Omental fat pad (tissue), 4 donors: ENCODE measurements around the gene FAM174B. TPM values are rescaled to one million over a fixed set of nuclear protein-coding genes. Genes with fewer than 3 reads are reported as not detected.

Experiments
- ATAC-seq: fragments of 150-250 bp; one replicate; pipeline ENCODE4 v1.9.1; 2016; ENCODE audit warnings: mild to moderate bottlenecking, moderate library complexity; ENCODE audit not compliant: low FRiP score
- DNase-seq: peaks from one replicate; pipeline ENCODE4 v3.0.0-alpha.2; 2019; ENCODE audit warnings: low spot score
- total RNA-seq, 4 donors: library from RNA; depleted of rRNA; stranded (reverse); fragments of >200 nt; gene quantifications; one replicate each; pipeline ENCODE4 v1.1.0, GENCODE V29; 2016
- TF ChIP-seq, protein P1 (sequence below), 3 donors: fragments of 450-650 bp; IDR thresholded peaks; one replicate each; pipeline ENCODE4 v1.5.1; 2016 to 2017; ENCODE audit warnings: antibody characterized with exemption in 3 of 3, mild to moderate bottlenecking in 3 of 3, moderate library complexity in 2 of 3

The FAM174B gene
- total RNA-seq, 4 donors from 2014 or later: 3.1 to 17.0 (median 11.1) TPM

DNA sequence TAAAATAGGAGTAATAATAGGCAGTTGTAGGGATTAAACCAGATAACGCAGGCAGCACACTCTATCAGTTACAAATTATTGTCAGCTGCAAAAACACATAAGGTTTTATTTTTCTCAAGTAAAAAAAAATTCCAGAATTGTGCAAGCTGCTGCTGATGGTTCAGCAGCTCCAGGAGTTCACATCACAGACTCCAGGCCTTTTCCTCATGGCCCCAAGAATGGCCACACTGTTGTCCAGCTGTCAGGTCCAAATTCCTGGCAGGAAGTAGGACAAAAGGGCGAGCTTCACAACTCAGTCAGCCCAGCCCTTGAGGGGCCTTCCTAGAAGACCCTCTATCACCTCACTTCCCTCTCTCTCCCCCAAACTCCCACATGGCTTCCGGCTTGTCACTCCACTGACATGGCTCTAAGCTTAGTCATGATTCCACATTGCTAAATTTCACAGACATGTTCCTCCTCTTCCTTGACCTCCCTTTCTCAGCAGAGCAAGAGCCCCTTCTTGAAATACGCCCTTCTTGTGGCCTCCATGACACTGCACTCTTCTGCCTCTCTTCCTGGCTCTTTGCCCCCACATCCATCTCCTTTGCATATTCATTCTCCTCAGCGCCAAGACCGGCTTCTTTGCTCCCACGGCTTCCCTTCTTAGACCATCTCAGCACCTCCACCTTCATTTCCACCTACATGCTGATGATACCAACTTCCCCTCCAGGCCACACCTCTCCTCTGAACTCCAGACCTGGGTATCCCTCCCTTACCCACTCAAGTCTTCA is 27.4 kb upstream of the FAM174B start:
- no peak for ATAC-seq
- TF ChIP-seq, protein P1, sequence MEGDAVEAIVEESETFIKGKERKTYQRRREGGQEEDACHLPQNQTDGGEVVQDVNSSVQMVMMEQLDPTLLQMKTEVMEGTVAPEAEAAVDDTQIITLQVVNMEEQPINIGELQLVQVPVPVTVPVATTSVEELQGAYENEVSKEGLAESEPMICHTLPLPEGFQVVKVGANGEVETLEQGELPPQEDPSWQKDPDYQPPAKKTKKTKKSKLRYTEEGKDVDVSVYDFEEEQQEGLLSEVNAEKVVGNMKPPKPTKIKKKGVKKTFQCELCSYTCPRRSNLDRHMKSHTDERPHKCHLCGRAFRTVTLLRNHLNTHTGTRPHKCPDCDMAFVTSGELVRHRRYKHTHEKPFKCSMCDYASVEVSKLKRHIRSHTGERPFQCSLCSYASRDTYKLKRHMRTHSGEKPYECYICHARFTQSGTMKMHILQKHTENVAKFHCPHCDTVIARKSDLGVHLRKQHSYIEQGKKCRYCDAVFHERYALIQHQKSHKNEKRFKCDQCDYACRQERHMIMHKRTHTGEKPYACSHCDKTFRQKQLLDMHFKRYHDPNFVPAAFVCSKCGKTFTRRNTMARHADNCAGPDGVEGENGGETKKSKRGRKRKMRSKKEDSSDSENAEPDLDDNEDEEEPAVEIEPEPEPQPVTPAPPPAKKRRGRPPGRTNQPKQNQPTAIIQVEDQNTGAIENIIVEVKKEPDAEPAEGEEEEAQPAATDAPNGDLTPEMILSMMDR (IDR thresholded peaks at IDR 0.05): no peak
- no peak for DNase-seq

DNA sequence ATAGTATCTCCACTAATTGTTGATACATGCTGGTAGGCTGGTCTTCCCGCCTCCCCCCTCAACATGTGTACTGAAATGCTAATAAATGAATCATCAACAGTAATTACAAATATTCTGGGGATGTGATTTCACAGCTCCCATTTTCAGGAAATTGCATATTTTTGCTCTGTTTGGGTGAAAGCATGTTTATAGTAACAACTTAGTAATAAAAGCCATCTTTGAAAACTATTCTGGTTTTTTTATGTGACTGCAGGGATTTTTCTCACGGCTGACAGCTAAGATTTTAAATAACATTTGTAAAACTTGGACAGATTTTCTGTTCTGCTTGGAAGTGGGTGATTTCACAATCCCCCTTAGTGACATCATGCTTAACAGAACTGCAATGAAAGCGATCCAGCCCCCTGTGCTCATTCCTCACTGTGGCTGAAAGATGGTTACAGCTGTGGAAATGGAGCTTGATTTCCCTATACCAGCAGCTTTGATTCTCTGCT is 25.6 kb upstream of the FAM174B start:
- peak; percentile 87 for ATAC-seq
- no peak for DNase-seq
- TF ChIP-seq, protein P1 (IDR thresholded peaks at IDR 0.05): no peak

DNA sequence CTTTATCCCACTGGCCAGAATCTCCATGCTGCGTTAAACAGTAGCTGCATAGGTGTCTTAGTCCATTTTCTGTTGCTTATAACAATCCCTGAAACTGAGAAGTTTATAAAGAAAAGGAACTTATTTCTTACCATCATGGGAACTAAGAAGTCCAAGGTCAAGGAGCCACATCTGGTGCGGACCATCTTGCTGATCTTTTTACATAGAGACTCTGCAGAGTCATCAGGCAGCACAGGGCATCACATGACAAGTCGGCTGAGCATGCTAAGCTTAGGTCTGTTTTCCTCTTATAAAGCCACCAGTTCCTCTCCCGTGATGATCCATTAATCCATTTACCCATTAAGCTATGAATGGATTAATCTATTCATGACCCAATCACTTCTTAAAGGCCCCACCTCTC is 22.4 kb upstream of the FAM174B start:
- TF ChIP-seq, protein P1 (IDR thresholded peaks at IDR 0.05): no peak
- no peak for DNase-seq
- ATAC-seq: no peak

DNA sequence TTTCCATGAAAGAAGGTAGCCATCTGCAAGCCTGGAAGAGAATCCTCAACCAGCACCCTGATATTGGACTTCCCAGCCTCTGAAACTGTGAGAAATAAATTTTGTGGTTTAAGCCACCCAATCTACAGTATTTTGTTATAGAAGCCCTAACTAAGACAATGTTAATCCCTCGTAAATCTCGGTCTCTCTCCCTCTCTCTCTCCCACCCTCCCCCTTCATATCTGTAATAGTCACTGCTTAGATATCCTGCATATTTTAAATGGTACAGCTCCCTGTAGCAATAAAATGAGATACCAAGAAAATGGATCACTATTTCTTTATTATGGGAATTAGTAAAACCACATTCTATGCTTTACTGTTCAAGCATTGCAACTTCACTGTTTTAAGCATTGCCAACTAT is 21.0 kb upstream of the FAM174B start:
- TF ChIP-seq, protein P1 (IDR thresholded peaks at IDR 0.05): no peak
- no peak for ATAC-seq
- DNase-seq: no peak

DNA sequence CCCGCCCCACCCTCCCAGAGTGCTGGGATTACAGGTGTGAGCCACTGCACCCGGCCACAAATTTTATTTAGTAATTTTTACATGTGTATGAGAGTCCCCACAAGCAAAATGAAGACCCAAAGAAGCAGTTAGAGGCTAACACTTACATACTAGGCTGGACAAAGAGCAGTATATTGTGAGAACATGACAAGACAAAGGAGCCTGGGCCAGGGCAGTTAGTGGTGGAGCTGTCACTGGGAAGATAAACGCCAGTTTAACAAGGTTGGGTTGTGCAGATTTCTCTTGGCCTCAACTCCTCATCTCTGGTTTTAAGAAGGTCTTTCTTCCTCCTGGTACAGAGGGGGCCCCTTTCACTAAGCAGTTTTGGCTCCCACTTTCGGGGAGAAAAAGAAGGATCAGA is 19.9 kb upstream of the FAM174B start:
- TF ChIP-seq, protein P1 (IDR thresholded peaks at IDR 0.05): no peak
- DNase-seq: no peak
- no peak for ATAC-seq

DNA sequence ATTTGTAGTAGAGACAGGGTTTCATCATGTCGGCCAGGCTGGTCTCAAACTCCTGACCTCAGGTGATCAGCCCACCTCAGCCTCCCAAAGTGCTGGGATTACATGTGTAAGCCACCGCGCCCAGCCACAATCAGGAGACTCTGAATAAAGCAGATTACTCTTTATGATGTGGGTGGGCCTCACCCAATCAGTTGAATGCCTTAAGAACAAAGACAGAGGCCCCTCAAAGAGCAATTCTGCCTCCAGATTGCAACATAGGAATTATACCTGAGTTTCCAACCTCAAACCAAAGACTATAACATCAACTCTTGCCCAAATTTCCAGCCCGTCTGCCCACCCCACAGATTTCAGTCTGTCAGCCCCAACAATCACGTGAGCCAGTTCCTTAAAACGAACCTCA is 18.8 kb upstream of the FAM174B start:
- no peak for ATAC-seq
- DNase-seq: no peak
- TF ChIP-seq, protein P1 (IDR thresholded peaks at IDR 0.05): no peak

DNA sequence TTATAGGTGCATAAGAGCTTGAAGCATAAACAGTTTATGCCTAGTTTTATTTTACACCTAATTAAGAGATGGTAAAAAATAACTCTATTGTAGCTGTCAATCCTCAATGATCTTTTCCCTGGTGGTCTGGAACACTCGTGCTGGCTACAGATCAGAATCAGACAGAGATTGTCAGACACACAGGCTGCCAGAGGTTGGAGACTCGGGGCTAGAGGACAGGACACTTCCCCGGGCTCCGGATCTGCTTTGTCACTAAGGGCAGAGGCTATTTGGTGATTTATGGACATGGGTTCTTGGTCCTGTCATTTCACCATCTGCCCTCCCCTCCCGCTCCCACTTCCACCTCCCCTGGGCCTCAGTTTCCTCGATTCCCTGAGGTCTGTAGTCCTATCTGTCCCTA is 16.5 kb upstream of the FAM174B start:
- ATAC-seq (no peak), DNase-seq (no peak)
- TF ChIP-seq, protein P1 (IDR thresholded peaks at IDR 0.05): no peak
